Left lung (tissue), 8 donors: ENCODE measurements around the gene TSPAN17. TPM values are rescaled to one million over a fixed set of nuclear protein-coding genes. Genes with fewer than 3 reads are reported as not detected.

Experiments
- microRNA-seq, 2 donors: library from miRNA; unstranded; fragments of <30 nt; microRNA quantifications; one replicate each; pipeline ENCODE4, GENCODE V29; 2019
- polyA plus RNA-seq, 6 donors: library from polyadenylated mRNA; unstranded; fragments of 120-200 nt; gene quantifications; one replicate each; pipeline ENCODE4 v1.2.1, GENCODE V29; 2013; ENCODE audit not compliant: insufficient read length in 6 of 6
- total RNA-seq, 2 donors: library from RNA; stranded (reverse); fragmentation: NEBNext Ultra II Directional; extraction: Animal tissue kit (Norgen Biotek cat#: 25700); gene quantifications; one replicate each; pipeline ENCODE4 v1.2.1, GENCODE V29; 2021
- donor health status: DM: no; HTN: yes; CAD: no.
- donor health status: DM: no; HTN: no; CAD: no.

TSPAN17 gene
- total and polyA plus RNA-seq, 8 donors, result 26.0 to 48.3 (median 35.0) TPM

Small RNA genes within 50 kb of the gene (microRNA-seq; reads per million reads assigned to microRNA genes)
- 0 reads per million in 2 donors for gene MIR4281

Other genes with a start within 250 kb of the TSPAN17 start
- 100 to 1,000 TPM in 1 of 2 donors, 10 to 100 TPM in 1; 92.1 to 128 TPM for gene CLTB, start 230.9 kb upstream of the TSPAN17 start, total RNA-seq
- gene CLTB, start 230.9 kb upstream of the TSPAN17 start, polyA plus RNA-seq, result 10 to 100 TPM; 41.0 to 58.2 (median 46.6) TPM
- 10 to 100 TPM; 33.9 to 39.1 TPM for gene FAF2, start 199.1 kb upstream of the TSPAN17 start, total RNA-seq
- 10 to 100 TPM; 49.1 to 54.4 (median 51.9) TPM for gene FAF2, start 199.1 kb upstream of the TSPAN17 start, polyA plus RNA-seq
- 10 to 100 TPM; 37.6 to 42.2 TPM for gene RNF44, start 110.1 kb upstream of the TSPAN17 start, total RNA-seq
- gene RNF44, start 110.1 kb upstream of the TSPAN17 start, polyA plus RNA-seq, result 10 to 100 TPM; 37.9 to 61.7 (median 48.2) TPM
- under 1 TPM in 1 of 2 donors, not detected in 1; 0.26 TPM for gene CDHR2, start 98.1 kb upstream of the TSPAN17 start, total RNA-seq
- gene CDHR2, start 98.1 kb upstream of the TSPAN17 start, polyA plus RNA-seq, result under 1 TPM; 0.18 to 0.92 (median 0.46) TPM
- gene GPRIN1, start 37.3 kb upstream of the TSPAN17 start, total RNA-seq, result 1 to 10 TPM; 2.1 to 2.6 TPM
- gene GPRIN1, start 37.3 kb upstream of the TSPAN17 start, polyA plus RNA-seq, result 1 to 10 TPM in 4 of 6 donors, under 1 TPM in 2; 0.70 to 1.4 (median 1.1) TPM
- gene SNCB, start 16.9 kb upstream of the TSPAN17 start, total RNA-seq, result not detected
- under 1 TPM; 0.21 to 0.68 (median 0.42) TPM for gene SNCB, start 16.9 kb upstream of the TSPAN17 start, polyA plus RNA-seq
- gene EIF4E1B, start 16.8 kb upstream of the TSPAN17 start, total RNA-seq, result not detected
- under 1 TPM in 3 of 6 donors, not detected in 3; 0.07 to 0.10 (median 0.08) TPM for gene EIF4E1B, start 16.8 kb upstream of the TSPAN17 start, polyA plus RNA-seq
- gene UNC5A, start 163.1 kb downstream of the TSPAN17 start, total RNA-seq, result under 1 TPM in 1 of 2 donors, not detected in 1; 0.24 TPM
- 1 to 10 TPM in 4 of 6 donors, under 1 TPM in 2; 0.61 to 1.6 (median 1.1) TPM for gene UNC5A, start 163.1 kb downstream of the TSPAN17 start, polyA plus RNA-seq